NCI-H146 treated with DMSO at 0.1 percent for 48 hours (cell line): ENCODE results near the gene ANKRD30B.
"Not testable (repeated sequence)": the region's sequence is repeated elsewhere in the genome, so short reads cannot be mapped to it uniquely, and the experiment has no call there.

Source experiments
- DNase-seq: peaks from one replicate; lab custom pipeline; 2025; ENCODE audit not compliant: unreplicated experiment; lab: John Stamatoyannopoulos, UW

Gene ANKRD30B

GRCh38 chr18:14841607-14842006 lies 93.6 kb downstream of the ANKRD30B start:
- not testable (repeated sequence) for DNase-seq

DNA sequence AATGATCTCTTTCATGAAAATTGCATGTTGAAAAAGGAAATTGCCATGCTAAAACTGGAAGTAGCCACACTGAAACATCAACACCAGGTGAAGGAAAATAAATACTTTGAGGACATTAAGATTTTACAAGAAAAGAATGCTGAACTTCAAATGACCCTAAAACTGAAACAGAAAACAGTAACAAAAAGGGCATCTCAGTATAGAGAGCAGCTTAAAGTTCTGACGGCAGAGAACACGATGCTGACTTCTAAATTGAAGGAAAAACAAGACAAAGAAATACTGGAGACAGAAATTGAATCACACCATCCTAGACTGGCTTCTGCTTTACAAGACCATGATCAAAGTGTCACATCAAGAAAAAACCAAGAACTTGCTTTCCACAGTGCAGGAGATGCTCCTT lies 103.6 kb downstream of the ANKRD30B start:
- not testable (repeated sequence) for DNase-seq

GRCh38 chr18:14855634-14856033 lies 107.7 kb downstream of the ANKRD30B start:
- DNase-seq = not testable (repeated sequence)

DNA sequence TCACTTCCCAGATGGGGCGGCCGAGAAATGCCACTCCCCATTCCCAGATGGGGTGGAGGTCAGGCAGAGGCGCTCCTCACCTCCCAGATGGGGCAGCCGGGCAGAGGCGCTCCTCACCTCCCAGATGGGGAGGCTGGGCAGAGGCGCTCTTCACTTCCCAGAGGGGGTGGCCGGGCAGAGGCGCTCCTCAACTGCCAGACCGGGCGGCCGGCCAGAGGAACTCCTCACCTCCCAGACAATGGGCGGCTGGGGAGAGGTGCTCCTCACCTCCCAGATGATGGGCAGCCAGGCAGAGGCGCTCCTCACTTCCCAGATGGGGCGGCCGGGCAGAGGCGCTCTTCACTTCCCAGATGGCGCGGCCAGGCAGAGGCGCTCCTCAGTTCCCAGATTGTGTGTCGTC lies 108.3 kb downstream of the ANKRD30B start:
- not testable (repeated sequence) for DNase-seq

DNA sequence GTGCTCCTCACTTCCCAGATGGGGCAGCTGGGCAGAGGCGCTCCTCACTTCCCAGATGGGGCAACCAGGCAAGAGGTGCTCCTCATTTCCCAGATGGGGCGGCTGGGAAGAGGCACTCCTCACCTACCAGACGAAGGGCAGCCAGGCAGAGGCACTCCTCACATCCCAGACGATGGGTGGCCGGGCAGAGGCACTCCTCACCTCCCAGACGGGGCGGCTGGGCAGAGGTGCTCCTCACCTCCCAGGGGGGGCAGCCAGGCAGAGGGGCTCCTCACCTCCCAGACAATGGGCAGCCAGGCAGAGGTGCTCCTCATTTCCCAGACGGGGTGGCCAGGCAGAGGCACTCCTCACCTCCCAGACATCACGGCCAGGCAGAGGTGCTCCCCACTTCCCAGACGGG lies 110.5 kb downstream of the ANKRD30B start:
- DNase-seq = not testable (repeated sequence)

DNA sequence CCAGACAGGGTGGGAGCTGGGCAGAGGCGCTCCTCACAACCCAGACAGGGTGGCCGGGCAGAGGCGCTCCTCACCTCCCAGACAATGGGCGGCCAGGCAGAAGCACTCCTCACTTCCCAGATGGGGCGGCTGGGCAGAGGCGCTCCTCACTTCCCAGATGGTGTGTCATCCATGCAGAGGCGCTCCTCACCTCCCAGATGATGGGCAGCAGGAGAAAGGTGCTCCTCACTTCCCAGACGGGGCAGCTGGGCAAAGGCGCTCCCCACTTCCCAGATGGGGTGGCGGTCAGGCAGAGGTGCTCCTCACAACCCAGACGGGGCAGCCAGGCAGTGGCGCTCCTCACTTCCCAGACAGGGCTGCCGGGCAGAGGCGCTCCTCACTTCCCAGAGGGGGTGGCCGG lies 112.0 kb downstream of the ANKRD30B start:
- DNase-seq = not testable (repeated sequence)

DNA sequence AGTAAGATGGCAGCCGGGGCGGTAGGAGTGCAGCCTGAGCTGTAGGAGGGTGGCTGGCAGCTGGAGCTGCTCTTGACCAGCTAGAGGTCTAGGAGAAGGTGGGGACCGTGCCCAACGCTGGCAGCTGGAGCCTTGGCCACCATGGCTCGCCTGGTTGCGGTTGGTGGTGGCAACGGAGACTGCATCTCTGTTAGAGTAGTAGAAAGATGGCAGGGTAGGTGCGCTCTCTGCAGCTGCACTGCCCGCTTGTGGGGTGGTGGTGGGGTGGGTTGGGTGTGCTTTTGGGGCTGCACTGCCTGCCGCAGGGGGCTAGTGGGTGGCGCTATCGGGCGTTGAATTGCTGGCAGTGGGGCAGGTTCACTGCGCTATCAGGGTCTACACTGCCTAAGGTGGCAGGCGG lies 118.5 kb downstream of the ANKRD30B start:
- not testable (repeated sequence) for DNase-seq

DNA sequence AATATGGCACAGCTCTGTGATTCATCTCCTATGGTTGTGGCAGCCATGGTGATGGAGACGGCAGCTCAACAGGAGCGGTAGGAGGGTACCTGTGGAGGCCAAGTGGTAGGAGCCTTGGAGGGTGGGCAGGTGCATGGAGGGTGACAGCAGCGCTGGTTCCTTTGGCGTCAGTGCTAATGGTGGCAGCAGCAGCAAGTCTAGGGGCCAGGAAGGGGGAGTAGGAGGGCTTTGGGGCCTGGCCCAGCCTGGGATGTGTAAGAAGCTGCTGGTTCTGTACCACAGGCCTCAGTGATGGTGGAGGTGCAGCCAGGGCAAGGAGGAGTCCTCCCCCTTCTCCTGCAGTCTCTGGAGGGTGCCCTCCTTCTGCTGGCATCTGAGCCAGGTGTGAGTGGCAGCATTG lies 120.0 kb downstream of the ANKRD30B start:
- DNase-seq = not testable (repeated sequence)

- not testable (repeated sequence) for DNase-seq
These were observed 120.9 kb downstream of the ANKRD30B start for GRCh38 chr18:14868825-14869224.

- not testable (repeated sequence) for DNase-seq
These were observed 130.9 kb downstream of the ANKRD30B start for GRCh38 chr18:14878826-14879225.

GRCh38 chr18:14900435-14900834 lies 152.5 kb downstream of the ANKRD30B start:
- DNase-seq = no peak
